IMR-90 (cell line): ENCODE measurements around the gene MSI1. TPM values are rescaled to one million over a fixed set of nuclear protein-coding genes. Genes with fewer than 3 reads are reported as not detected.

ENCODE experiments used
- ATAC-seq: fragments of 200-7000 bp; cut with Tn5 transposase; 2 replicates; pipeline ENCODE4 v1.9.1; 2020; ENCODE audit warnings: low read depth, mild to moderate bottlenecking, moderate library complexity
- BruUV-seq: library from RNA; stranded (reverse); fragments of 400-500 nt; replicated peaks from 2 replicates; lab custom pipeline; 2021; lab: Mats Ljungman, UMichigan
- CTCF ChIA-PET: fragments of 300-600 bp; formaldehyde crosslinking; extraction: SDS; loops from one replicate; lab custom pipeline; 2021; ENCODE audit warnings: antibody characterized with exemption; lab: Yijun Ruan, JAX
- POLR2A ChIA-PET: fragments of 300-600 bp; sonication (Branson Sonifier 250); formaldehyde crosslinking; loops from one replicate; lab custom pipeline; 2022; ENCODE audit warnings: antibody characterized with exemption; ENCODE audit not compliant: unreplicated experiment; lab: Charles Lee
- DNase-seq: peaks from one replicate; pipeline ENCODE4 v3.0.0; 2013
- H2AFZ ChIP-seq: replicated peaks from 2 replicates; pipeline ENCODE3; 2013; ENCODE audit warnings: low read length, mild to moderate bottlenecking; ENCODE audit not compliant: poor library complexity
- H2AK5ac ChIP-seq: 2 replicates; pipeline ENCODE4 v1.6.1; 2013; ENCODE audit warnings: low read depth, low read length, inconsistent platforms
- H2AK9ac ChIP-seq: replicated peaks from 2 replicates; pipeline ENCODE3; 2013; ENCODE audit warnings: mild to moderate bottlenecking, low read depth, low read length, moderate library complexity; ENCODE audit not compliant: poor library complexity
- H2BK120ac ChIP-seq: 2 replicates; pipeline ENCODE4 v1.6.1; 2013; ENCODE audit warnings: low read depth, low read length, inconsistent platforms
- H2BK15ac ChIP-seq: 3 replicates; pipeline ENCODE4 v1.6.1; 2013; ENCODE audit warnings: low read depth, low read length, inconsistent platforms
- H2BK20ac ChIP-seq: 2 replicates; pipeline ENCODE4 v1.6.1; 2013; ENCODE audit warnings: low read depth, mild to moderate bottlenecking, inconsistent platforms, low read length, moderate library complexity
- H2BK5ac ChIP-seq: 2 replicates; pipeline ENCODE4 v1.6.1; 2013; ENCODE audit warnings: mild to moderate bottlenecking, low read depth, low read length, inconsistent platforms; ENCODE audit not compliant: poor library complexity, severe bottlenecking
- H3K14ac ChIP-seq: replicated peaks from 2 replicates; pipeline ENCODE4 v1.6.1; 2013; ENCODE audit warnings: low read depth, low read length, inconsistent platforms
- H3K18ac ChIP-seq: 2 replicates; pipeline ENCODE4 v1.6.1; 2013; ENCODE audit warnings: low read depth, low read length, control low read depth
- H3K23ac ChIP-seq: 2 replicates; pipeline ENCODE4 v1.6.1; 2013; ENCODE audit warnings: low read depth, low read length, inconsistent platforms
- H3K27ac ChIP-seq: 2 replicates; pipeline ENCODE4 v1.5.1; 2013; ENCODE audit warnings: mild to moderate bottlenecking, control low read depth, low read length; ENCODE audit not compliant: insufficient read depth
- H3K27me3 ChIP-seq: 2 replicates; pipeline ENCODE4 v1.6.1; 2013; ENCODE audit warnings: low read length; ENCODE audit not compliant: control insufficient read depth, insufficient read depth
- H3K36me3 ChIP-seq: 2 replicates; pipeline ENCODE4 v1.6.1; 2013; ENCODE audit warnings: low read length, mixed read lengths; ENCODE audit not compliant: control insufficient read depth, insufficient read depth
- H3K4ac ChIP-seq: 2 replicates; pipeline ENCODE4 v1.6.1; 2013; ENCODE audit warnings: low read depth, low read length, inconsistent platforms
- H3K4me1 ChIP-seq: 2 replicates; pipeline ENCODE4 v1.6.1; 2013; ENCODE audit warnings: low read length, mixed read lengths; ENCODE audit not compliant: control insufficient read depth, insufficient read depth
- H3K4me2 ChIP-seq: 2 replicates; pipeline ENCODE4 v1.6.1; 2013; ENCODE audit warnings: low read depth, mild to moderate bottlenecking, control low read depth, low read length, moderate library complexity
- H3K4me3 ChIP-seq: 2 replicates; pipeline ENCODE4 v1.5.1; 2013; ENCODE audit warnings: low read depth, mild to moderate bottlenecking, control low read depth, low read length, moderate library complexity; ENCODE audit not compliant: insufficient read depth
- H3K56ac ChIP-seq: 2 replicates; pipeline ENCODE4 v1.6.1; 2013; ENCODE audit warnings: low read length, inconsistent platforms; ENCODE audit not compliant: insufficient read depth; ENCODE audit errors: extremely low read depth
- H3K79me1 ChIP-seq, 2 experiments: 2 replicates each; pipeline ENCODE4 v1.6.1; 2013; ENCODE audit warnings: low read length in 2 of 2, inconsistent platforms in 1 of 2, low read depth in 1 of 2
- H3K9ac ChIP-seq: 2 replicates; pipeline ENCODE4 v1.6.1; 2013; ENCODE audit warnings: low read depth, low read length, control low read depth
- H3K9me1 ChIP-seq: 2 replicates; pipeline ENCODE4 v1.6.1; 2013; ENCODE audit warnings: low read length, inconsistent platforms; ENCODE audit not compliant: insufficient read depth
- H3K9me3 ChIP-seq: 2 replicates; pipeline ENCODE4 v1.6.1; 2013; ENCODE audit warnings: low read length; ENCODE audit not compliant: control insufficient read depth, insufficient read depth
- H4K20me1 ChIP-seq: 2 replicates; pipeline ENCODE4 v1.6.1; 2013; ENCODE audit warnings: low read length, inconsistent platforms; ENCODE audit not compliant: insufficient read depth
- H4K5ac ChIP-seq: 2 replicates; pipeline ENCODE4 v1.6.1; 2013; ENCODE audit warnings: mild to moderate bottlenecking, low read depth, low read length, control low read depth
- H4K8ac ChIP-seq, 2 experiments: 2 replicates each; pipeline ENCODE4 v1.6.1; 2013; ENCODE audit warnings: low read depth in 2 of 2, low read length in 2 of 2, control low read depth in 1 of 2, inconsistent platforms in 1 of 2
- H4K91ac ChIP-seq: 2 replicates; pipeline ENCODE4 v1.6.1; 2013; ENCODE audit warnings: low read depth, low read length, inconsistent platforms; ENCODE audit not compliant: insufficient read depth
- BHLHE40 ChIP-seq: fragments of 150-350 bp; IDR thresholded peaks from 2 replicates; pipeline ENCODE4 v1.6.1; 2016; ENCODE audit warnings: mild to moderate bottlenecking, low read depth, low read length
- CEBPB ChIP-seq: IDR thresholded peaks from 2 replicates; pipeline ENCODE4 v1.6.1; 2012; ENCODE audit warnings: low read depth, low read length, improper control_type of control experiment
- CHD1 ChIP-seq: IDR thresholded peaks from 2 replicates; pipeline ENCODE4 v1.6.1; 2012; ENCODE audit warnings: low read depth, low read length, improper control_type of control experiment
- CTCF ChIP-seq: conservative IDR thresholded peaks from 2 replicates; pipeline ENCODE4 v1.5.1; 2012; ENCODE audit warnings: mild to moderate bottlenecking, low read depth, low read length, improper control_type of control experiment
- ELK1 ChIP-seq: fragments of 150-350 bp; IDR thresholded peaks from 2 replicates; pipeline ENCODE4 v1.6.1; 2016; ENCODE audit warnings: low read depth, mild to moderate bottlenecking, low read length, moderate library complexity, borderline replicate concordance
- FOS ChIP-seq: fragments of 150-350 bp; IDR thresholded peaks from 2 replicates; pipeline ENCODE4 v1.6.1; 2016; ENCODE audit warnings: low read depth, low read length
- MAZ ChIP-seq: IDR thresholded peaks from 2 replicates; pipeline ENCODE4 v1.6.1; 2012; ENCODE audit warnings: low read depth, mild to moderate bottlenecking, low read length, improper control_type of control experiment, moderate library complexity, borderline replicate concordance
- NFE2L2 ChIP-seq: fragments of 150-350 bp; IDR thresholded peaks from 2 replicates; pipeline ENCODE4 v1.6.1; 2016; ENCODE audit warnings: low read depth, mild to moderate bottlenecking, low read length
- POLR2A ChIP-seq: IDR thresholded peaks from 2 replicates; pipeline ENCODE4 v1.6.1; 2012; ENCODE audit warnings: mild to moderate bottlenecking, low read depth, low read length
- RAD21 ChIP-seq: IDR thresholded peaks from 2 replicates; pipeline ENCODE4 v1.6.1; 2012; ENCODE audit warnings: low read length, improper control_type of control experiment
- RCOR1 ChIP-seq: IDR thresholded peaks from 2 replicates; pipeline ENCODE4 v1.6.1; 2012; ENCODE audit warnings: mild to moderate bottlenecking, low read length, improper control_type of control experiment; ENCODE audit not compliant: insufficient replicate concordance
- USF2 ChIP-seq: fragments of 150-350 bp; IDR thresholded peaks from 2 replicates; pipeline ENCODE4 v1.6.1; 2017; ENCODE audit warnings: mild to moderate bottlenecking, antibody characterized with exemption, low read length, low read depth
- WGBS, 2 experiments: methylation state at CpG; one replicate each; pipeline versions ENCODE4 v1.1.5 to v1.1.7; 2013; ENCODE audit warnings: missing lambda C conversion rate in 2 of 2; ENCODE audit not compliant: insufficient read length in 1 of 2; ENCODE audit errors: extremely low coverage in 2 of 2; 5-methylcytosine and 5-hydroxymethylcytosine counted together
- dilution Hi-C: fragments of 300-500 bp; cut with HindIII; formaldehyde crosslinking; loops from one replicate; pipeline ENCODE4 v1.14.3; 2018; ENCODE audit warnings: low sequenced_read_pairs; ENCODE audit not compliant: unreplicated experiment
- in situ Hi-C: fragments of 300-500 bp; cut with MboI; formaldehyde crosslinking; loops from 3 replicates; pipeline ENCODE4 v1.14.3; 2019; ENCODE audit warnings: low sequenced_read_pairs, inconsistent platforms, mixed read lengths
- intact Hi-C: fragments of 100-400 bp; cut with micrococcal nuclease; formaldehyde crosslinking; loops from 2 replicates; pipeline ENCODE4 v1.10.0; 2022
- polyA plus RNA-seq, 3 experiments: library from polyadenylated mRNA; depleted of rRNA; stranded (reverse); fragments of >200 nt; gene quantifications; 2 replicates each; pipeline ENCODE4 v1.2.3, GENCODE V29; 2012; ENCODE audit warnings: low replicate concordance in 1 of 3
- total RNA-seq: library from RNA; depleted of rRNA; stranded (reverse); fragments of >200 nt; gene quantifications from 2 replicates; pipeline ENCODE4 v1.2.3, GENCODE V29; 2012

Gene MSI1
- total and polyA plus RNA-seq, 2 of the 4 experiments (the other 2 are of a cell fraction): not detected

- no peak overlapping the region for H4K5ac ChIP-seq
- no peaks in the 10 kb centered on the region for H3K4me1 ChIP-seq
- H2BK5ac ChIP-seq: no peak overlapping the region
- no peak overlapping the region for H4K8ac ChIP-seq
- no peak overlapping the region for H3K18ac ChIP-seq
- no peak overlapping the region for H3K14ac ChIP-seq
- no peak overlapping the region for H3K9ac ChIP-seq
- WGBS, 2 experiments: 20% methylated on average over 1 of the region's 3 CpGs; no CpG with 5 or more reads in 1 of the 2 experiments
- H2AFZ ChIP-seq: no peak overlapping the region
- no peak for TF ChIP-seq CHD1
- no peak for TF ChIP-seq BHLHE40
- TF ChIP-seq FOS: no peak
- TF ChIP-seq CTCF: no peak
- no peak for TF ChIP-seq MAZ
- TF ChIP-seq USF2: no peak
- no peak for TF ChIP-seq NFE2L2
- no peak for TF ChIP-seq ELK1
- TF ChIP-seq RCOR1: no peak
- no peak for TF ChIP-seq CEBPB
- no peak for TF ChIP-seq POLR2A
- TF ChIP-seq RAD21: no peak
- H3K9me3 ChIP-seq: peaks cover 6% of the 10 kb centered on the region; the same call in 1 of the 2 replicates
- H3K36me3 ChIP-seq: no peaks in the 10 kb centered on the region
- peaks cover 21% of the 10 kb centered on the region for H3K27me3 ChIP-seq
- POLR2A ChIA-PET: no interaction called here
- no peak overlapping the region for H2BK15ac ChIP-seq
- H3K9me1 ChIP-seq: no peaks in the 10 kb centered on the region
- no peak overlapping the region for H3K56ac ChIP-seq
- H3K27ac ChIP-seq: no peak overlapping the region
- no peak overlapping the region for H4K91ac ChIP-seq
- in situ Hi-C loops: no loop called here
- H3K23ac ChIP-seq: no peak overlapping the region
- H3K79me1 ChIP-seq: no peaks in the 10 kb centered on the region
- ATAC-seq (no peak), DNase-seq (no peak)
- no peak overlapping the region for H3K4me3 ChIP-seq
- dilution Hi-C loops: no loop called here
- no TSS peak for BruUV-seq
- no peak overlapping the region for H2BK20ac ChIP-seq
- no peak overlapping the region for H2AK5ac ChIP-seq
- no peak overlapping the region for H2AK9ac ChIP-seq
- H3K4ac ChIP-seq: no peak overlapping the region
- H2BK120ac ChIP-seq: no peak overlapping the region
- CTCF ChIA-PET: no interaction called here
- H4K20me1 ChIP-seq: no peaks in the 10 kb centered on the region
- intact Hi-C loops: no loop called here
- H3K4me2 ChIP-seq: no peak overlapping the region
These were observed 34.9 kb upstream of the MSI1 start for GRCh38 chr12:120403869-120404268.
